Ascending aorta (tissue), 2 donors: ENCODE data around the gene CASP7. TPM values are rescaled to one million over a fixed set of nuclear protein-coding genes. Genes with fewer than 3 reads are reported as not detected.

Experiments
- DNase-seq, 2 donors: peaks; one replicate each; pipeline ENCODE4 v3.0.0-alpha.2; 2019; ENCODE audit warnings: low spot score in 2 of 2
- H3K27ac ChIP-seq, 2 donors: fragments of 200-600 bp; sonication (generic); one replicate each; pipeline ENCODE4 v1.5.1; 2016 to 2017; ENCODE audit warnings: mild to moderate bottlenecking in 1 of 2
- H3K27me3 ChIP-seq: fragments of 200-600 bp; sonication (generic); one replicate; pipeline ENCODE4 v1.5.1; 2017
- H3K36me3 ChIP-seq, 2 donors: fragments of 200-600 bp; sonication (generic); one replicate each; pipeline ENCODE4 v1.5.1; 2016
- H3K4me1 ChIP-seq, 2 donors: fragments of 200-600 bp; sonication (generic); one replicate each; pipeline ENCODE4 v1.5.1; 2016 to 2017; ENCODE audit warnings: mild to moderate bottlenecking in 1 of 2
- H3K4me3 ChIP-seq, 2 donors: fragments of 200-600 bp; sonication (generic); one replicate each; pipeline ENCODE4 v1.5.1; 2016 to 2017; ENCODE audit warnings: mild to moderate bottlenecking in 1 of 2
- H3K9me3 ChIP-seq, 2 donors: fragments of 200-600 bp; sonication (generic); one replicate each; pipeline ENCODE4 v1.5.1; 2016
- CTCF ChIP-seq, 3 experiments: fragments of 200-600 bp in 2 of 3; fragments of 450-650 bp in 1 of 3; sonication (generic) in 2 of 3; IDR thresholded peaks; one replicate each; pipeline ENCODE4 v1.5.1; 2016 to 2019; ENCODE audit warnings: antibody characterized with exemption in 3 of 3, mild to moderate bottlenecking in 1 of 3, moderate library complexity in 1 of 3
- intact Hi-C: fragments of 100-400 bp; cut with DNase I; formaldehyde crosslinking; loops from one replicate; pipeline ENCODE4 v1.15.1; 2023
- total RNA-seq: library from RNA; depleted of rRNA; stranded (reverse); fragments of >200 nt; gene quantifications from one replicate; pipeline ENCODE4 v1.1.0, GENCODE V29; 2016

CASP7 gene
- total RNA-seq, 1 donor from 2014 or later: 27.2 TPM

- no peaks in the 10 kb centered on the region for H3K27me3 ChIP-seq
- intact Hi-C loops: no loop called here
- H3K36me3 ChIP-seq: peaks cover 26 to 32% of the 10 kb centered on the region in 2 donors
- DNase-seq: no peak
- TF ChIP-seq CTCF (IDR thresholded peaks at IDR 0.05): no peak
- no peak overlapping the region for H3K27ac ChIP-seq
- no peak overlapping the region for H3K4me3 ChIP-seq
- H3K9me3 ChIP-seq: peaks cover 14 to 32% of the 10 kb centered on the region in 2 donors
- H3K4me1 ChIP-seq: no peaks in the 10 kb centered on the region
These were observed 13.6 kb downstream of the CASP7 start for GRCh38 chr10:113693348-113693747.

- Histone ChIP-seq H3K27ac (no peak overlapping the region), H3K27me3 (no peaks in the 10 kb centered on the region), H3K36me3 (peaks cover 35 to 54% of the 10 kb centered on the region in 2 donors), H3K4me3 (no peak overlapping the region), H3K4me1 (no peaks in the 10 kb centered on the region), H3K9me3 (peaks cover 9 to 18% of the 10 kb centered on the region in 2 donors)
- TF ChIP-seq CTCF (IDR thresholded peaks at IDR 0.05): no peak
- no peak for DNase-seq
- intact Hi-C loops: no loop called here
These were observed 16.0 kb downstream of the CASP7 start for GRCh38 chr10:113695691-113696090.

- Histone ChIP-seq H3K4me3 (no peak overlapping the region), H3K27ac (no peak overlapping the region), H3K9me3 (peaks cover 6 to 12% of the 10 kb centered on the region in 2 donors), H3K36me3 (peaks cover 25 to 46% of the 10 kb centered on the region in 2 donors), H3K4me1 (no peaks in the 10 kb centered on the region), H3K27me3 (no peaks in the 10 kb centered on the region)
- DNase-seq: no peak
- intact Hi-C loops: no loop called here
- no peak for TF ChIP-seq CTCF (IDR thresholded peaks at IDR 0.05)
These were observed 17.9 kb downstream of the CASP7 start for GRCh38 chr10:113697595-113697994.

- H3K4me1 ChIP-seq: peaks cover 0 to 1% of the 10 kb centered on the region in 2 donors
- no peak overlapping the region for H3K4me3 ChIP-seq
- H3K36me3 ChIP-seq: peaks cover 0 to 10% of the 10 kb centered on the region in 2 donors
- DNase-seq: no peak
- no peak overlapping the region for H3K27ac ChIP-seq
- intact Hi-C loops: loop anchor here (5.0 kb wide), 1 partner anchor 398 kb away; no protein-coding TSS in a partner anchor
- no peaks in the 10 kb centered on the region for H3K9me3 ChIP-seq
- H3K27me3 ChIP-seq: no peaks in the 10 kb centered on the region
- TF ChIP-seq CTCF (IDR thresholded peaks at IDR 0.05): peak; percentile 37 to 58 (median 39)
These were observed 25.1 kb downstream of the CASP7 start for GRCh38 chr10:113704637-113705343.

- TF ChIP-seq CTCF (IDR thresholded peaks at IDR 0.05): no peak
- Histone ChIP-seq H3K4me1 (peaks cover 0 to 4% of the 10 kb centered on the region in 2 donors), H3K27ac (no peak overlapping the region), H3K27me3 (no peaks in the 10 kb centered on the region), H3K9me3 (no peaks in the 10 kb centered on the region), H3K36me3 (peaks cover 0 to 5% of the 10 kb centered on the region in 2 donors), H3K4me3 (no peak overlapping the region)
- intact Hi-C loops: loop anchor here (5.0 kb wide), 1 partner anchor 397 kb away; no protein-coding TSS in a partner anchor
- DNase-seq: no peak
These were observed 25.6 kb downstream of the CASP7 start for GRCh38 chr10:113705344-113705652.
